HepG2 (cell line): Measurements from ENCODE around the gene VGLL4. TPM values are rescaled to one million over a fixed set of nuclear protein-coding genes. Genes with fewer than 3 reads are reported as not detected.

ENCODE experiments used
- ATAC-seq: fragments of 200-7000 bp; cut with Tn5 transposase; 3 replicates; pipeline ENCODE4 v1.9.1; 2020; ENCODE audit warnings: mild to moderate bottlenecking, moderate library complexity
- BruUV-seq: library from RNA; stranded (reverse); fragments of 400-500 nt; replicated peaks from 2 replicates; lab custom pipeline; 2021; lab: Mats Ljungman, UMichigan
- CTCF ChIA-PET: fragments of 300-600 bp; formaldehyde crosslinking; extraction: SDS; loops from one replicate; lab custom pipeline; 2021; ENCODE audit warnings: low total read pairs, inconsistent platforms, low intra/inter-chr PET ratio; lab: Yijun Ruan, JAX
- POLR2A ChIA-PET: fragments of 350-600 bp; sonication (Branson Sonifier 250); formaldehyde crosslinking; loops from one replicate; lab custom pipeline; 2020; ENCODE audit warnings: antibody characterized with exemption, inconsistent platforms; lab: Yijun Ruan, JAX
- DNase-seq: peaks from one replicate; pipeline ENCODE4 v3.0.0-alpha.2; 2015; ENCODE audit warnings: low spot score
- FAIRE-seq: peaks from 3 replicates; lab custom pipeline; 2011; peaks lifted over from hg19 to GRCh38; lab: Jason Lieb, UNC
- H2AFZ ChIP-seq: one replicate; pipeline ENCODE4 v1.6.1; 2011; ENCODE audit warnings: low read length, inconsistent platforms
- H3K27ac ChIP-seq: fragments of 300-600 bp; 3 replicates; pipeline ENCODE4 v1.8.0; 2011; ENCODE audit warnings: mixed run types, mild to moderate bottlenecking, mixed read lengths, low read length, inconsistent platforms; ENCODE audit not compliant: insufficient read depth; ENCODE audit errors: extremely low read length
- H3K27me3 ChIP-seq, 2 experiments: fragments of 200-600 bp in 1 of 2; 2 replicates in 1 of 2; 3 replicates in 1 of 2; pipeline versions ENCODE4 v1.6.0 to v1.8.0; 2011; ENCODE audit warnings: low read length in 2 of 2, mild to moderate bottlenecking in 2 of 2, moderate library complexity in 2 of 2, inconsistent platforms in 1 of 2; ENCODE audit not compliant: insufficient read depth in 2 of 2, control insufficient read depth in 1 of 2
- H3K36me3 ChIP-seq, 2 experiments: fragments of 200-600 bp in 1 of 2; replicated peaks in 1 of 2; 2 replicates in 1 of 2; 3 replicates in 1 of 2; pipeline versions ENCODE4 v1.5.1 to v1.8.0; 2011; ENCODE audit warnings: low read length in 2 of 2, inconsistent platforms in 1 of 2; ENCODE audit not compliant: insufficient read depth in 2 of 2, control insufficient read depth in 1 of 2
- H3K4me1 ChIP-seq: 2 replicates; pipeline ENCODE4 v1.5.1; 2012; ENCODE audit warnings: low read length, inconsistent platforms; ENCODE audit not compliant: insufficient read depth
- H3K4me2 ChIP-seq: 2 replicates; pipeline ENCODE4 v1.6.0; 2011; ENCODE audit warnings: low read depth, low read length, inconsistent platforms
- H3K4me3 ChIP-seq, 3 experiments: fragments of 200-600 bp in 1 of 3; sonication (generic), shearing (Covaris generic) in 1 of 3; replicated peaks in 1 of 3; 2 replicates each; pipeline ENCODE4 v1.5.1; 2011 to 2016; ENCODE audit warnings: low read length in 3 of 3, inconsistent platforms in 2 of 3, low read depth in 2 of 3, mild to moderate bottlenecking in 2 of 3, control low read depth in 1 of 3, mixed read lengths in 1 of 3; ENCODE audit not compliant: insufficient read depth in 1 of 3
- H3K79me2 ChIP-seq: one replicate; pipeline ENCODE4 v1.6.1; 2011; ENCODE audit warnings: low read length, inconsistent platforms; ENCODE audit not compliant: insufficient read depth
- H3K9ac ChIP-seq: 2 replicates; pipeline ENCODE4 v1.6.0; 2011; ENCODE audit warnings: mild to moderate bottlenecking, low read depth, low read length, inconsistent platforms; ENCODE audit not compliant: insufficient read depth
- H3K9me3 ChIP-seq: 2 replicates; pipeline ENCODE4 v1.5.1; 2012; ENCODE audit warnings: mild to moderate bottlenecking, low read length
- H4K20me1 ChIP-seq: 2 replicates; pipeline ENCODE4 v1.6.0; 2011; ENCODE audit warnings: inconsistent platforms, mild to moderate bottlenecking, low read length, moderate library complexity; ENCODE audit not compliant: insufficient read depth
- ARNT ChIP-seq: fragments of 450-650 bp; IDR thresholded peaks from 2 replicates; pipeline ENCODE4 v1.6.1; 2017
- ELF4 ChIP-seq: sonication (generic); formaldehyde crosslinking; IDR thresholded peaks from 2 replicates; pipeline ENCODE4 v1.5.0; 2020; ENCODE audit warnings: missing genetic modification reagents, mild to moderate bottlenecking, moderate library complexity, borderline replicate concordance
- FOXA1 ChIP-seq, 2 experiments: fragments of 450-650 bp in 1 of 2; sonication (generic) in 1 of 2; formaldehyde crosslinking in 1 of 2; IDR thresholded peaks; 2 replicates each; pipeline versions ENCODE4 v1.4.0 to v1.6.1; 2016 to 2020; ENCODE audit warnings: missing genetic modification reagents in 1 of 2
- IRF2 ChIP-seq: IDR thresholded peaks from 2 replicates; pipeline ENCODE4 v1.6.1; 2018; ENCODE audit warnings: missing genetic modification reagents, missing compliant biosample characterization
- KLF11 ChIP-seq: IDR thresholded peaks from 2 replicates; pipeline ENCODE4 v1.6.1; 2016; ENCODE audit warnings: missing compliant biosample characterization
- KLF13 ChIP-seq: sonication (generic); formaldehyde crosslinking; IDR thresholded peaks from 2 replicates; pipeline ENCODE4 v1.4.0; 2020; ENCODE audit warnings: mild to moderate bottlenecking, missing genetic modification reagents
- POLR2G ChIP-seq: fragments of 200-400 bp; formaldehyde crosslinking; IDR thresholded peaks from 2 replicates; pipeline ENCODE4 v1.6.1; 2018; ENCODE audit warnings: mild to moderate bottlenecking, low read depth, low read length, moderate library complexity
- RBM22 ChIP-seq: fragments of 200-400 bp; formaldehyde crosslinking; optimal IDR thresholded peaks from 2 replicates; pipeline ENCODE3; 2017; ENCODE audit warnings: mild to moderate bottlenecking, low read length, moderate library complexity
- SSRP1 ChIP-seq: IDR thresholded peaks from 2 replicates; pipeline ENCODE4 v1.6.1; 2016; ENCODE audit warnings: control low read depth
- TCF7 ChIP-seq: sonication (generic); IDR thresholded peaks from 2 replicates; pipeline ENCODE4 v1.6.1; 2016; ENCODE audit warnings: antibody characterized with exemption, low read depth
- ZMYM2 ChIP-seq: sonication (generic); formaldehyde crosslinking; IDR thresholded peaks from 2 replicates; pipeline ENCODE4 v1.8.0; 2022; ENCODE audit warnings: mild to moderate bottlenecking, missing genetic modification reagents
- ZNF143 ChIP-seq: sonication (generic); formaldehyde crosslinking; IDR thresholded peaks from 2 replicates; pipeline ENCODE4 v1.4.0; 2020; ENCODE audit warnings: missing genetic modification reagents
- WGBS: methylation state at CpG from one replicate; pipeline ENCODE4 v1.1.6; 2017; ENCODE audit warnings: low lambda C conversion rate; 5-methylcytosine and 5-hydroxymethylcytosine counted together
- in situ Hi-C: cut with HindIII; loops from 2 replicates; pipeline ENCODE4 v1.10.0; 2017; ENCODE audit warnings: low pct_unique_long_range_greater_than_20kb; ENCODE audit not compliant: extremely low pct_ligation_motif_present
- intact Hi-C: fragments of 100-400 bp; cut with micrococcal nuclease; formaldehyde crosslinking; loops from one replicate; pipeline ENCODE4 v1.10.0; 2022; ENCODE audit not compliant: unreplicated experiment
- polyA plus RNA-seq, 8 experiments: library from polyadenylated mRNA; depleted of rRNA in 3 of 8; stranded (reverse) in 7 of 8; unstranded in 1 of 8; fragments of >200 nt; fragmentation: Illumina TruSeq in 4 of 8; extraction: Trizol in 4 of 8; gene quantifications; 2 replicates each; pipeline versions ENCODE4 v1.2.1 to v1.2.3, GENCODE V29; 2011 to 2016; ENCODE audit warnings: low read depth in 4 of 8, missing spikeins in 1 of 8, mixed read lengths in 1 of 8; ENCODE audit not compliant: insufficient read depth in 1 of 8
- total RNA-seq, 5 experiments: library from RNA; depleted of rRNA; stranded (reverse); fragments of >200 nt; fragmentation: Illumina TruSeq; extraction: Trizol; gene quantifications; 2 replicates each; pipeline ENCODE4 v1.2.3, GENCODE V29; 2016; ENCODE audit warnings: low read depth in 1 of 5
- TF ChIP-seq, protein P1 (sequence below): IDR thresholded peaks from 2 replicates; pipeline ENCODE4 v1.6.1; 2016; ENCODE audit warnings: missing compliant biosample characterization, missing genetic modification reagents, borderline replicate concordance
- TF ChIP-seq, protein P2 (sequence below): sonication (generic); formaldehyde crosslinking; IDR thresholded peaks from 2 replicates; pipeline ENCODE4 v1.8.1; 2023; ENCODE audit warnings: mild to moderate bottlenecking, missing genetic modification reagents
- TF ChIP-seq, protein P3 (sequence below): sonication (generic); formaldehyde crosslinking; IDR thresholded peaks from 2 replicates; pipeline ENCODE4 v1.5.0; 2020; ENCODE audit warnings: missing genetic modification reagents

VGLL4 gene
- total and polyA plus RNA-seq, 2 of the 13 experiments (the other 11 are each of a cell fraction or from before 2014, with no cell fraction given) = 23.2 to 39.0 TPM

DNA sequence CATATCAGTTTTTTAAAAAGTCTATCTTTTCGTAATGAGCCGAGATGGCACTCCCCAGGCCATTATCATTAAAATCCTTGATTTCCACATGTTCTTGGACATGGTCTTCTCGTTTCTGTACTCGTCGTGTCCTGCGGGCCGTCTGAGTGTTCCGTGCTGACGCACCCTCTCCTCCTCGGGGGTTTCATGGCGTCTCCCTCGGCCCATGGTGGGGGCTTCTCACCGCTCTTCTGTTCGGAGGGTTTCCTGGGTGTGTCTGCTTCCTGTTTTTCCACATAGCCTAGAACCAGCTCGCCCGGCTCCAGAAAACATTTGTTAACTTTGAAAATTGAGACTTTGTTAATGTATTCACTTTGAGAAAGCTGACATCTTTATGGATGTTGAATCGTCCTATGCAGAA is 92.7 kb downstream of the VGLL4 start:
- CTCF ChIA-PET = no interaction called here
- FAIRE-seq = no peak

GRCh38 chr3:11549580-11550140 is 94.1 kb downstream of the VGLL4 start:
- Histone ChIP-seq H3K27ac (no peak overlapping the region), H3K9me3 (no peaks in the 10 kb centered on the region), H3K36me3 (peaks cover 4 to 9% of the 10 kb centered on the region in 2 experiments; a peak in 4 of 5 replicates), H3K79me2 (no peaks in the 10 kb centered on the region), H4K20me1 (0 out of 2 replicates have a peak, but pooled peaks cover 5% of the 10 kb centered on the region), H3K4me3 (no peak overlapping the region), H3K9ac (no peak overlapping the region), H3K27me3 (no peaks in the 10 kb centered on the region), H2AFZ (no peak overlapping the region), H3K4me1 (peaks cover 3% of the 10 kb centered on the region), H3K4me2 (no peak overlapping the region)
- intact Hi-C loops = no loop called here
- POLR2A ChIA-PET = no interaction called here
- in situ Hi-C loops = no loop called here
- BruUV-seq = TSS peak; percentile 42
- ATAC-seq (no peak), FAIRE-seq (no peak), DNase-seq (no peak)
- CTCF ChIA-PET = no interaction called here
- 97% methylated on average over 9 of the region's 9 CpGs for WGBS
- no peak for TF ChIP-seq ZMYM2 (CRISPR knock-in tag)
- TF ChIP-seq ELF4 (CRISPR knock-in tag) = no peak
- no peak for TF ChIP-seq ZNF143 (CRISPR knock-in tag)
- TF ChIP-seq TCF7 = no peak
- no peak for TF ChIP-seq KLF13 (CRISPR knock-in tag)
- TF ChIP-seq SSRP1 (CRISPR knock-in tag) = no peak
- no peak for TF ChIP-seq ARNT
- TF ChIP-seq FOXA1 (IDR thresholded peaks at IDR 0.05) = no peak
- no peak for TF ChIP-seq FOXA1 (CRISPR knock-in tag; IDR thresholded peaks at IDR 0.05)
- no peak for TF ChIP-seq KLF11 (CRISPR knock-in tag)
- TF ChIP-seq, protein P1, sequence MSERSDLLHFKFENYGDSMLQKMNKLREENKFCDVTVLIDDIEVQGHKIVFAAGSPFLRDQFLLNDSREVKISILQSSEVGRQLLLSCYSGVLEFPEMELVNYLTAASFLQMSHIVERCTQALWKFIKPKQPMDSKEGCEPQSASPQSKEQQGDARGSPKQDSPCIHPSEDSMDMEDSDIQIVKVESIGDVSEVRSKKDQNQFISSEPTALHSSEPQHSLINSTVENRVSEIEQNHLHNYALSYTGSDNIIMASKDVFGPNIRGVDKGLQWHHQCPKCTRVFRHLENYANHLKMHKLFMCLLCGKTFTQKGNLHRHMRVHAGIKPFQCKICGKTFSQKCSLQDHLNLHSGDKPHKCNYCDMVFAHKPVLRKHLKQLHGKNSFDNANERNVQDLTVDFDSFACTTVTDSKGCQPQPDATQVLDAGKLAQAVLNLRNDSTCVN = no peak
- TF ChIP-seq, protein P2, sequence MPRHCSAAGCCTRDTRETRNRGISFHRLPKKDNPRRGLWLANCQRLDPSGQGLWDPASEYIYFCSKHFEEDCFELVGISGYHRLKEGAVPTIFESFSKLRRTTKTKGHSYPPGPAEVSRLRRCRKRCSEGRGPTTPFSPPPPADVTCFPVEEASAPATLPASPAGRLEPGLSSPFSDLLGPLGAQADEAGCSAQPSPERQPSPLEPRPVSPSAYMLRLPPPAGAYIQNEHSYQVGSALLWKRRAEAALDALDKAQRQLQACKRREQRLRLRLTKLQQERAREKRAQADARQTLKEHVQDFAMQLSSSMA = no peak
- no peak for TF ChIP-seq IRF2 (CRISPR knock-in tag)

More for the DNA sequence above, 92.7 kb downstream of the VGLL4 start:
- intact Hi-C loops = no loop called here
- BruUV-seq = no TSS peak
- H3K79me2 ChIP-seq = no peaks in the 10 kb centered on the region
- WGBS = 98% methylated on average over 17 of the region's 17 CpGs
- POLR2A ChIA-PET = no interaction called here
- H3K4me2 ChIP-seq = no peak overlapping the region
- no peak overlapping the region for H2AFZ ChIP-seq
- no peaks in the 10 kb centered on the region for H3K9me3 ChIP-seq
- H4K20me1 ChIP-seq = 0 out of 2 replicates have a peak, but pooled peaks cover 5% of the 10 kb centered on the region
- H3K4me3 ChIP-seq = no peak overlapping the region
- H3K27ac ChIP-seq = no peak overlapping the region
- 0 out of 2 replicates have a peak, but pooled peaks have one; percentile 27 for TF ChIP-seq POLR2G
- TF ChIP-seq, protein P3, sequence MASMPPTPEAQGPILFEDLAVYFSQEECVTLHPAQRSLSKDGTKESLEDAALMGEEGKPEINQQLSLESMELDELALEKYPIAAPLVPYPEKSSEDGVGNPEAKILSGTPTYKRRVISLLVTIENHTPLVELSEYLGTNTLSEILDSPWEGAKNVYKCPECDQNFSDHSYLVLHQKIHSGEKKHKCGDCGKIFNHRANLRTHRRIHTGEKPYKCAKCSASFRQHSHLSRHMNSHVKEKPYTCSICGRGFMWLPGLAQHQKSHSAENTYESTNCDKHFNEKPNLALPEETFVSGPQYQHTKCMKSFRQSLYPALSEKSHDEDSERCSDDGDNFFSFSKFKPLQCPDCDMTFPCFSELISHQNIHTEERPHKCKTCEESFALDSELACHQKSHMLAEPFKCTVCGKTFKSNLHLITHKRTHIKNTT (CRISPR knock-in tag) = no peak
- TF ChIP-seq RBM22 = peak; percentile 39
- no peak overlapping the region for H3K9ac ChIP-seq
- H3K27me3 ChIP-seq = no peaks in the 10 kb centered on the region
- in situ Hi-C loops = no loop called here
- no peak for ATAC-seq
- DNase-seq = no peak
- peaks cover 13 to 23% of the 10 kb centered on the region in 2 experiments; a peak in 4 of 5 replicates for H3K36me3 ChIP-seq
- no peaks in the 10 kb centered on the region for H3K4me1 ChIP-seq
